CD4-positive, alpha-beta T cell treated with Interleukin-21 for 1 hour (primary cell): ENCODE data around the gene GAS2L2.
A peak's percentile ranks its signal among the peaks of the same experiment; 100 is the strongest.
"Not testable (repeated sequence)": the region's sequence is repeated elsewhere in the genome, so short reads cannot be mapped to it uniquely, and the experiment has no call there.

Experiments
- DNase-seq: peaks from one replicate; pipeline ENCODE4 v3.0.0-alpha.2; 2020

GAS2L2 gene

DNA sequence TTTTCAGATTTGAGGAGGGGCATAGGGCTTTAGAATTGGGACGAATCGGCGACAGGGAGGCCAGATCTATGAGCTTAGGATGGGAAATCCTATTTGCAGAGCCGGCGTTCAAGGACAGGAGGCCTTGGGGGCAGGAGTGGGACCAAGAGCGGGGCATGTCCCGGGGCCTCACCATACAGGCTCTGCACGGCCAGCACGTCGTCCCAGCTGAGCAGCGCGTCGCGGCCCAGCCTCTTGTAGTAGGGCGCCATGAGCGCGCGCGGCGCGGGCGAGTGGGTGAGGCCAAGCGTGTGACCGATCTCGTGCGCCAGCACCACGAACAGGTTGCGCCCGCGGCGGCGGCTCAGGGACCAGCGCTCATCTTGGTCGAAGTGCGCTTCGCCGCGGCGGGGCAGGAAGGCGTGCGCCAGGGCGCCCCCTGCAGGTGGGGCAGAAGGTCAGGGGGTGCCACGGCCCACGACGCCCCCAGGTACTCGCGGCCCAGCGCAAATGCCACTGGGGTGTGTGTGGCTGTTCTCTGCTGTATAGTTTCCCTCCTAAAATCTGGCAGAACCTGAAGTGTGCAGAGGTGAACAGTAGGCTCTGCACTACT is 17.0 kb upstream of the GAS2L2 start:
- no peak for DNase-seq

DNA sequence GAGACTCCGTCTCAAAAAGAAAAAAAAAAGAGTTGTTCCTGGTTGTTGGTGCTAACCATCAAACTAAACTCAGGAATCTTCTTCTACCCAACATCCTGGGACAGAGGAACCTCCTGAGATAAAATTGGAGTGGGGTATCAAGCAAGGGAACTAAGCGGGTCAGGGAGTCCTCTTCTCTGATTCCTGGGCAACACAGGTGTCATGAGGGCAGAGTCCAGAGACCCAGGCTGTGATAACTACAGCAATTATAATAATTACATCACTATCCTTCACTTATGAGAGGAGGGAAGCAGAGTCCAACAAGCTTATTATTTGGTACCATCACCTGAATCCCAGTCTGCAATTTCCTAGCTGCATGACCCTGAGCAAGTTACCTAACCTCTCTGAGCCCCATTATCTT is 15.8 kb upstream of the GAS2L2 start:
- DNase-seq: no peak

- DNase-seq: peak; percentile 45
Measured at GRCh38 chr17:35766903-35767510, 14.0 kb upstream of the GAS2L2 start.

DNA sequence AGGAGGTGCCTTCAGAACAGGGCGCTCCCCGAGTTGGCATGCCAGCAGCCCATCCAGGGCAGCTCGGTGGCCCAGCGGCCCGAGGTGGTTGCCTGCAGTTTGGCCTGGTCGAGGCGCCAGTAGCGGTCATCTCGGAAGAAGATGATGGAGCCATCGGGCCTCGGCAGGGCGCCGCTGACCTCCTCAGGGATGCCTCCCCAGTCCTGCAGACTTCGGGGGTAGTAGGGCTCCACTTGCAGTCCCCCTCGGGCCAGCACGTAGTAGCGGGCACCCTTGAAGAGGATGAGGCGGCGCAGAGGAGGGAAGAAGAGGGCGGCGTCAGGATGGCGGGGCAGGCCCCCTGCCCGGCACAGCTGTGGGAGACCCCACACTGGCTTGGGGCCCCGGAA is 13.4 kb upstream of the GAS2L2 start:
- DNase-seq: no peak

GRCh38 chr17:35765756-35766488 is 12.9 kb upstream of the GAS2L2 start:
- DNase-seq: no peak

DNA sequence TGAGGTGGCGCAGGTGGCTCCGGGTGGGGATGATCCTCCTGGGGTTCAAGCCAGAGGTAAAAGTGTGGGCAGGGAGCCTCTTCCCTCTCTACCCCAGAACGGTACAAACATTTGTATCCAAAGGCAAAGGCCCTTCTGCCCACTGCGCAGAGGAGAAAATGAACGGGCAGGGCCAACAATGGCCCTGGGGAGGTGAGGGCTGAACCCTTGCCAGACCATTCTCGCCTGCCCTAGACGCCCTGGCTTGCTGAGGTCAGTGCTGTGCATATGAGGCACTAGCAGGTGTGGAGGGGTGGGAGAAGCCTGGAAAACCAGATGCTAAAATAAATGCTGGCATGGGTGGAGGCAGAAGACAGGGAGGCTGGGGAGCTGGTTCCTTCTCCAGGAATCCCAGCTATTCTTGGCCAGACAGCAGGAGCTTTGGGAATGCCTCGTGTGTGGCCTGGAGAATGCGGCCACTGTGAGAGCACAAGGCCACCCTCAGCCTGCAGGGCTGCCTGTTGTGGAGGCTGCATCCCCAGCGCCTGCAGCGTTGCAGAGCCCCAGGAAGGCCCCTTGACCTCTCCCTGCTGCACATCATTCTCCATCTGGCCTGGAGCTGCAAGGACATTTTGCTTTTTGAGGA is 12.2 kb upstream of the GAS2L2 start:
- no peak for DNase-seq

DNA sequence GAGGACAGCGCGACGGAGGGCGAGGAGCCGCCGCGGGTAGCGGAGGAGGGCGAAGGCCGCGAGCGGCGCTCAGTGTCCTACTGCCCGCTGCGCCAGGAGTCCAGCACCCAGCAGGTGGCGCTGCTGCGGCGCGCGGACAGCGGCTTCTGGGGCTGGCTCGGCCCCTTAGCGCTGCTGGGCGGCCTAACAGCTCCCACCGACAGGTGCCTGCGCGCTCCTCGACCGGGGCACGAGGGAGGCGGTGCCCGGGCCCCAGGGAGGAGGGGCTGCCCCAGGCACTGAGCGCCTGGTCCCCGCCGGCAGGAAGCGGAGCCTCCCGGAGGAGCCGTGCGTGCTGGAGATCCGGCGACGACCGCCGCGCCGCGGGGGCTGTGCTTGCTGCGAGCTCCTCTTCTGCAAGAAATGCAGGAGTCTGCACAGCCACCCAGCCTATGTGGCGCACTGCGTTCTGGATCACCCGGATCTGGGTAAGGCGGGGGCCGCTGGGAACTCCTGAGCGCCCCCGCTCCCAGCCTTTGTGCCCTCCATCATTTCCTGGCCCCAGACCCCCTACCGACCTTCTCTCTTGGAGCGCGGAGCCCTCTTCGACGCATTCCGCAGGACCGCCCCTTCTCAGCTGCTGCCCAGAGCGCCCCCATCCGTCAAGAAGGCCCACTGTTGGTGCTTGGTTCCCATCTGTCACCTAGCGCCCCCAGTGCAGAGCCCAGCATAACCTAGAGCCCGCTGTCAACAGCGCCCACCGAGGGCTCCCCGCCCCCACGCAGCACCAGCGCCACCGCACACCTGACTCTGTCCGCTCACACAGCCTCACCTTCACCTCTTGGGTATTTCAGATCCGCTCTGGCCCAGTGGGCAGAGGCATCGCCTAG is 11.3 kb upstream of the GAS2L2 start:
- DNase-seq: peak; percentile 89

DNA sequence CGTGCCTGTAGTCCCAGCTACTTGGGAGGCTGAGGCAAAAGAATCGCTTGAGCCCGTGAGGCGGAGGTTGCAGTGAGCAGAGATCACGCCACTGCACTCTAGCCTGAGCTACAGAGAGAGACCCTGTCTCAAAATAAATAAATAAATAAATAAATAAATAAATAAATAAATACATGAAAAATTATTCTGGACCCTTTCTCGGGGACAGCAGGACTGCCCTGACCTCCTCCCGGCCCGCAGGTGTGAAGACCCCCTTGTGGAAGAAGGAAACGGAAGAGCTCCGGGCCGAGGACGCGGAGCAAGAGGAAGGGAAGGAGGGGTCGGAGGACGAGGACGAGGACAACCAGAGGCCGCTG is 10.7 kb upstream of the GAS2L2 start:
- no peak for DNase-seq

DNA sequence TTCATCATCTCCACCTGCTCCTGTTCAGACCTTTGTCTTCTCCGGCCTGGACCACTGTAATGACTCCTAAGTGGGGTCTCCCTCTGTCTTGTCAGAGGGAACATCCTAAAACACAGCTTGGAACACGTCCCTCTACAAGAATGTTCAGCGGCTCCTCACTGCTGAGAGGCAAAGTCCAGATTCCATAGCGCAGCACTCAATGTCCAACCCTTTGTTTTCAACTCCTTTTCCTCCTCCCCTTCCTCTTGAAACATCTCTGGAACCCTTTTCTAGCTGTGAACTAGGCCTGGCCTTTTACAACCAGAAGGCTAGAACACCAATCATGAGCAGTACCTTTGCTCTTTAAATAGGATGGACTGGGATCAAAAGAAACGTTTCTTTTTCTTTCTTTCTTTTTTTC is 8.6 kb upstream of the GAS2L2 start:
- no peak for DNase-seq

- no peak for DNase-seq
Measured at GRCh38 chr17:35760587-35760986, 7.5 kb upstream of the GAS2L2 start, which contains the start of gene C17orf50. Gene C17orf50 (plus strand): TSS chr17:35760887. CDS start chr17:35760942, 55 bp downstream.

DNA sequence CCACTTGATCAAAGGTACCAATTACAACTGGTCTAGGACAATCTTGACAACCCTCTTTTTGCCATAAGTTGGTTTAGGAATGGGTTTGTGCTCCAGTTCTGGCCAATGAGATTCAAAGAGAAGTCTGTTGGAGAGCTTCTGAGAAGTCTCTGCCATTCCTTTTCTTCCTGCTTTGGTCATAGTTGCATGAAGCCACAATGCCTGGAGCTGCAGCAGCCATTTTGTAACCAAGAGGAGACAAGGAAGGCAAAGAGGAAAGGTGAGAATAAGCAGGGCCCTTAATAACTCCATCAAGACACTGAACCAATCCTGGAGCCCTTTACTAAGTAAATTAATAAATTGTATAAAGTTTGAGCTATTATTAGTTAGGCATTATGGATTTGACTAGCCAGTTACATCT is 4.2 kb upstream of the GAS2L2 start:
- no peak for DNase-seq

GRCh38 chr17:35752471-35752870 is 568 bp downstream of the GAS2L2 start:
- DNase-seq: no peak

DNA sequence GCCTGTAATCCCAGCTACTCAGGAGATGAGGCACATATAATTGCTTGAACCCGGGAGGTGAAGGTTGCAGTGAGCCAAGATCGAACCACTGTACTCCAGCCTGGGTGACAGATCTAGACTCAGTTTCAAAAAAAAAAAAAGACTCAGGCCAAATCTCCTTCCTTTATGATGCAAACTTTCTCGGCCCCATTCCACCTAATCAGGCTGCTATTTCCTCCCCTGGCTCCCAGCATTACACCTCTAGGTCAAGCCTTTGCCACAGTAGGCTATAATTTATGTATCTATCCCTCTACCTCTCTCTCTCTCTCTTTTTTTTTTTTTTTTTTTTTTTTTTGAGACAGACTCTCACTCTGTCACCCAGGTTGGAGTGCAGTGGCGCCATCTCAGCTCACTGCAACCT is 1.5 kb downstream of the GAS2L2 start:
- not testable (repeated sequence) for DNase-seq

- DNase-seq: no peak
Measured at GRCh38 chr17:35750526-35751395, 2.3 kb downstream of the GAS2L2 start.

GRCh38 chr17:35749560-35750412 is 3.3 kb downstream of the GAS2L2 start:
- DNase-seq: no peak

GRCh38 chr17:35748979-35749378 is 4.1 kb downstream of the GAS2L2 start:
- DNase-seq: no peak

- no peak for DNase-seq
Measured at GRCh38 chr17:35748341-35748841, 4.6 kb downstream of the GAS2L2 start.

GRCh38 chr17:35747540-35748017 is 5.5 kb downstream of the GAS2L2 start:
- peak; percentile 81 for DNase-seq

DNA sequence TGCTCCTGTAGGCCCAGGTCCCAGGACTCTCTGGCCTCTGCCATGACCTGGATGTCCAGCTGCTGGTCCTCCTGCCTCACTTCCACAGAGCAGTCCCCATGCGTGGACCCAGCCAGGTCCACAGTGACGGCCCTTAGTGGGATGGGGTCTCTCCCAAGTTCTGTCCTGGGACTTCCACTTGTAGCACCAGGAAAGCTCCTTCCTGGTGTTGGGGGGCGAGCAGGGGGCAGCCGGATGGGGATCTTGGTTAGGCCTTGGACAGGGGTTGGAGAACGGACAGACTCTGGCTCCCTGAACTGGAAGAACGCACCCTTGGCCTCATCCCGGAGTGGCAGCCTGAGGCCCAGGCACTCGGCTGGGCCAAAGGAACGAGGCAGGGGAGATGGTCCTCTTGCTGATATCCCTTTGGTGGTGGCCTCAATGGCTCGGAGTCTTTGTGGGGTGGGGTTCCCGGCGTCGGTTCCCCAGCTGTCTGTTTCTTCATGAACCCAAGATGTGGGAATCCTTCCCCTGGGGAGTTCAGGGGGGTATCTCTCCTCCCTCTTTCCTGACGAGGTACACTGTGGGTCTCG is 7.2 kb downstream of the GAS2L2 start:
- no peak for DNase-seq

DNA sequence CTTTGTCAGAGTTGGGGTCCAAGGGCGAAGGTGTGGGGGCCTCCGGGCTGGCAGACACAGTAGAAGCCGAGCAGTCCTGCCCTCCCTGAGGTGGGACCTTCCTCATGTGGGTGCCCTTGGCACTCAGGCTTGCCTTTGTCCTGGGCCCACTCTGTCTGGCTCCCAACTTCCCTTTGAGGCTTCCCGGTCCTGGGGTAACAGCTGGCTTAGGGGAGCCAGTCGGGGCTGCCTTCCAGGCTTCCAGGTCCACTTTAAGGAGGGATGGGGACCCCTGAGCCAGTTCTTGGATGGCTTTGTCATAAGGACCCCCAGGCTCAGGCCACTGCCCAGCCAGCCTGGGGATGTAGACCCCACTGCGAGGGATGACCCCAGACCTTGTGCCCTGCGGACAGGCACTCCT is 7.8 kb downstream of the GAS2L2 start:
- DNase-seq: no peak
